Measurements from ENCODE around the gene TEX38.
"Not testable (repeated sequence)": the region's sequence is repeated elsewhere in the genome, so short reads cannot be mapped to it uniquely, and the experiment has no call there.

The TEX38 gene

GRCh38 chr1:46717654-46718053, 46.0 kb downstream of the TEX38 start:
- H3K4me1 ChIP-seq: no peaks in the 10 kb centered on the region
- H3K9me3 ChIP-seq: no peaks in the 10 kb centered on the region
- no peak for TF ChIP-seq CTCF (IDR thresholded peaks at IDR 0.05; ENCODE audit: low read depth, low read length)
- no peaks in the 10 kb centered on the region for H3K27me3 ChIP-seq
- H3K4me3 ChIP-seq (ENCODE audit: low read depth, low read length): peak overlapping the region; percentile 64
- H3K36me3 ChIP-seq: no peaks in the 10 kb centered on the region
- DNase-seq: no peak

GRCh38 chr1:46718340-46718726, 46.7 kb downstream of the TEX38 start:
- Histone ChIP-seq H3K4me1 (no peaks in the 10 kb centered on the region), H3K36me3 (no peaks in the 10 kb centered on the region), H3K27me3 (no peaks in the 10 kb centered on the region), H3K4me3 (ENCODE audit: low read depth, low read length) (peak overlapping the region; percentile 64), H3K9me3 (no peaks in the 10 kb centered on the region)
- no peak for DNase-seq
- no peak for TF ChIP-seq CTCF (IDR thresholded peaks at IDR 0.05; ENCODE audit: low read depth, low read length)

GRCh38 chr1:46718727-46719622, 47.3 kb downstream of the TEX38 start, which contains the start of gene EFCAB14:
TSS of gene EFCAB14 (minus strand) at chr1:46719114. CDS start at chr1:46718087, 1,027 bp downstream.
- Histone ChIP-seq H3K9me3 (no peaks in the 10 kb centered on the region), H3K27me3 (no peaks in the 10 kb centered on the region), H3K4me1 (no peaks in the 10 kb centered on the region), H3K4me3 (ENCODE audit: low read depth, low read length) (peak within 1 kb of the TSS; percentile 64), H3K36me3 (no peaks in the 10 kb centered on the region)
- DNase-seq: peak; percentile 90
- TF ChIP-seq CTCF (IDR thresholded peaks at IDR 0.05; ENCODE audit: low read depth, low read length): no peak

GRCh38 chr1:46719689-46720088, 48.0 kb downstream of the TEX38 start:
- no peak for DNase-seq
- H3K36me3 ChIP-seq: no peaks in the 10 kb centered on the region
- no peaks in the 10 kb centered on the region for H3K27me3 ChIP-seq
- H3K9me3 ChIP-seq: no peaks in the 10 kb centered on the region
- TF ChIP-seq CTCF (IDR thresholded peaks at IDR 0.05; ENCODE audit: low read depth, low read length): no peak
- H3K4me1 ChIP-seq: no peaks in the 10 kb centered on the region
- H3K4me3 ChIP-seq (ENCODE audit: low read depth, low read length): peak overlapping the region; percentile 64

GRCh38 chr1:46720319-46720718, 48.7 kb downstream of the TEX38 start:
- H3K9me3 ChIP-seq, DNase-seq: not testable (repeated sequence)

GRCh38 chr1:46721204-46721603, 49.5 kb downstream of the TEX38 start:
- no peaks in the 10 kb centered on the region for H3K27me3 ChIP-seq
- H3K9me3 ChIP-seq: no peaks in the 10 kb centered on the region
- DNase-seq: no peak
- no peak overlapping the region for H3K4me3 ChIP-seq (ENCODE audit: low read depth, low read length)
- H3K4me1 ChIP-seq: no peaks in the 10 kb centered on the region
- TF ChIP-seq CTCF (IDR thresholded peaks at IDR 0.05; ENCODE audit: low read depth, low read length): no peak
- no peaks in the 10 kb centered on the region for H3K36me3 ChIP-seq

More at GRCh38 chr1:46720319-46720718, 48.7 kb downstream of the TEX38 start:
- not testable (repeated sequence) for H3K4me1 ChIP-seq; H3K4me3 ChIP-seq (ENCODE audit: low read depth, low read length); H3K36me3 ChIP-seq; H3K27me3 ChIP-seq
